ENCODE measurements around the gene SLC25A26.

The SLC25A26 gene

GRCh38 chr3:66227051-66227450, 6.2 kb downstream of the SLC25A26 start:
- Histone ChIP-seq H3K4me3 (ENCODE audit: low read length) (no peak overlapping the region), H3K4me1 (ENCODE audit: control insufficient read depth, insufficient read depth, low read length) (peaks cover 13% of the 10 kb centered on the region), H3K9me3 (ENCODE audit: control insufficient read depth, low read length) (no peaks in the 10 kb centered on the region), H3K27me3 (replicated peaks; ENCODE audit: control insufficient read depth, insufficient read depth, low read length) (no peaks in the 10 kb centered on the region), H3K36me3 (ENCODE audit: control insufficient read depth, insufficient read depth, low read length, severe bottlenecking) (peaks cover 5% of the 10 kb centered on the region), H3K9ac (ENCODE audit: low read length) (no peak overlapping the region)
- no peak for DNase-seq (ENCODE audit: low read depth)

- Histone ChIP-seq H3K4me3 (ENCODE audit: low read length) (no peak overlapping the region), H3K9ac (ENCODE audit: low read length) (no peak overlapping the region), H3K36me3 (ENCODE audit: control insufficient read depth, insufficient read depth, low read length, severe bottlenecking) (peaks cover 5% of the 10 kb centered on the region), H3K9me3 (ENCODE audit: control insufficient read depth, low read length) (no peaks in the 10 kb centered on the region), H3K4me1 (ENCODE audit: control insufficient read depth, insufficient read depth, low read length) (peaks cover 13% of the 10 kb centered on the region), H3K27me3 (replicated peaks; ENCODE audit: control insufficient read depth, insufficient read depth, low read length) (no peaks in the 10 kb centered on the region)
- DNase-seq (ENCODE audit: low read depth), result no peak
Measured at GRCh38 chr3:66227915-66228314, 7.1 kb downstream of the SLC25A26 start.

GRCh38 chr3:66228707-66229106, 7.9 kb downstream of the SLC25A26 start:
- no peaks in the 10 kb centered on the region for H3K27me3 ChIP-seq (replicated peaks; ENCODE audit: control insufficient read depth, insufficient read depth, low read length)
- H3K4me3 ChIP-seq (ENCODE audit: low read length), result no peak overlapping the region
- no peak overlapping the region for H3K9ac ChIP-seq (ENCODE audit: low read length)
- peaks cover 2% of the 10 kb centered on the region for H3K36me3 ChIP-seq (ENCODE audit: control insufficient read depth, insufficient read depth, low read length, severe bottlenecking)
- peak; percentile 9 for DNase-seq (ENCODE audit: low read depth)
- H3K4me1 ChIP-seq (ENCODE audit: control insufficient read depth, insufficient read depth, low read length), result peaks cover 13% of the 10 kb centered on the region
- H3K9me3 ChIP-seq (ENCODE audit: control insufficient read depth, low read length), result no peaks in the 10 kb centered on the region

- no peak for DNase-seq (ENCODE audit: low read depth)
- Histone ChIP-seq H3K36me3 (ENCODE audit: control insufficient read depth, insufficient read depth, low read length, severe bottlenecking) (no peaks in the 10 kb centered on the region), H3K9ac (ENCODE audit: low read length) (no peak overlapping the region), H3K4me1 (ENCODE audit: control insufficient read depth, insufficient read depth, low read length) (peaks cover 13% of the 10 kb centered on the region), H3K9me3 (ENCODE audit: control insufficient read depth, low read length) (peaks cover 3% of the 10 kb centered on the region), H3K27me3 (replicated peaks; ENCODE audit: control insufficient read depth, insufficient read depth, low read length) (no peaks in the 10 kb centered on the region), H3K4me3 (ENCODE audit: low read length) (no peak overlapping the region)
Measured at GRCh38 chr3:66229931-66230330, 9.1 kb downstream of the SLC25A26 start.

GRCh38 chr3:66233033-66233432, 12.2 kb downstream of the SLC25A26 start:
- Histone ChIP-seq H3K36me3 (ENCODE audit: control insufficient read depth, insufficient read depth, low read length, severe bottlenecking) (no peaks in the 10 kb centered on the region), H3K27me3 (replicated peaks; ENCODE audit: control insufficient read depth, insufficient read depth, low read length) (no peaks in the 10 kb centered on the region), H3K4me1 (ENCODE audit: control insufficient read depth, insufficient read depth, low read length) (peaks cover 13% of the 10 kb centered on the region), H3K9me3 (ENCODE audit: control insufficient read depth, low read length) (peaks cover 9% of the 10 kb centered on the region), H3K4me3 (ENCODE audit: low read length) (no peak overlapping the region), H3K9ac (ENCODE audit: low read length) (no peak overlapping the region)
- no peak for DNase-seq (ENCODE audit: low read depth)

GRCh38 chr3:66236281-66236680, 15.5 kb downstream of the SLC25A26 start:
- H3K4me3 ChIP-seq (ENCODE audit: low read length), result no peak overlapping the region
- no peaks in the 10 kb centered on the region for H3K4me1 ChIP-seq (ENCODE audit: control insufficient read depth, insufficient read depth, low read length)
- no peaks in the 10 kb centered on the region for H3K27me3 ChIP-seq (replicated peaks; ENCODE audit: control insufficient read depth, insufficient read depth, low read length)
- H3K36me3 ChIP-seq (ENCODE audit: control insufficient read depth, insufficient read depth, low read length, severe bottlenecking), result peaks cover 13% of the 10 kb centered on the region
- H3K9me3 ChIP-seq (ENCODE audit: control insufficient read depth, low read length), result peaks cover 22% of the 10 kb centered on the region
- peak; percentile 45 for DNase-seq (ENCODE audit: low read depth)
- H3K9ac ChIP-seq (ENCODE audit: low read length), result no peak overlapping the region

GRCh38 chr3:66237552-66237951, 16.8 kb downstream of the SLC25A26 start:
- Histone ChIP-seq H3K4me1 (ENCODE audit: control insufficient read depth, insufficient read depth, low read length) (no peaks in the 10 kb centered on the region), H3K4me3 (ENCODE audit: low read length) (no peak overlapping the region), H3K36me3 (ENCODE audit: control insufficient read depth, insufficient read depth, low read length, severe bottlenecking) (peaks cover 13% of the 10 kb centered on the region), H3K9me3 (ENCODE audit: control insufficient read depth, low read length) (peaks cover 22% of the 10 kb centered on the region), H3K27me3 (replicated peaks; ENCODE audit: control insufficient read depth, insufficient read depth, low read length) (no peaks in the 10 kb centered on the region), H3K9ac (ENCODE audit: low read length) (no peak overlapping the region)
- DNase-seq (ENCODE audit: low read depth), result no peak

GRCh38 chr3:66239513-66240123, 18.8 kb downstream of the SLC25A26 start:
- no peaks in the 10 kb centered on the region for H3K27me3 ChIP-seq (replicated peaks; ENCODE audit: control insufficient read depth, insufficient read depth, low read length)
- H3K9me3 ChIP-seq (ENCODE audit: control insufficient read depth, low read length), result peaks cover 19% of the 10 kb centered on the region
- no peak overlapping the region for H3K4me3 ChIP-seq (ENCODE audit: low read length)
- H3K4me1 ChIP-seq (ENCODE audit: control insufficient read depth, insufficient read depth, low read length), result no peaks in the 10 kb centered on the region
- H3K9ac ChIP-seq (ENCODE audit: low read length), result no peak overlapping the region
- H3K36me3 ChIP-seq (ENCODE audit: control insufficient read depth, insufficient read depth, low read length, severe bottlenecking), result peaks cover 27% of the 10 kb centered on the region
- DNase-seq (ENCODE audit: low read depth), result no peak

GRCh38 chr3:66241466-66241865, 20.7 kb downstream of the SLC25A26 start:
- no peak overlapping the region for H3K9ac ChIP-seq (ENCODE audit: low read length)
- peaks cover 31% of the 10 kb centered on the region for H3K36me3 ChIP-seq (ENCODE audit: control insufficient read depth, insufficient read depth, low read length, severe bottlenecking)
- no peaks in the 10 kb centered on the region for H3K27me3 ChIP-seq (replicated peaks; ENCODE audit: control insufficient read depth, insufficient read depth, low read length)
- no peak for DNase-seq (ENCODE audit: low read depth)
- H3K4me1 ChIP-seq (ENCODE audit: control insufficient read depth, insufficient read depth, low read length), result no peaks in the 10 kb centered on the region
- no peak overlapping the region for H3K4me3 ChIP-seq (ENCODE audit: low read length)
- peaks cover 14% of the 10 kb centered on the region for H3K9me3 ChIP-seq (ENCODE audit: control insufficient read depth, low read length)

GRCh38 chr3:66242788-66243464, 22.1 kb downstream of the SLC25A26 start:
- H3K27me3 ChIP-seq (replicated peaks; ENCODE audit: control insufficient read depth, insufficient read depth, low read length), result no peaks in the 10 kb centered on the region
- H3K9ac ChIP-seq (ENCODE audit: low read length), result no peak overlapping the region
- H3K4me1 ChIP-seq (ENCODE audit: control insufficient read depth, insufficient read depth, low read length), result no peaks in the 10 kb centered on the region
- H3K36me3 ChIP-seq (ENCODE audit: control insufficient read depth, insufficient read depth, low read length, severe bottlenecking), result peaks cover 31% of the 10 kb centered on the region
- no peak overlapping the region for H3K4me3 ChIP-seq (ENCODE audit: low read length)
- H3K9me3 ChIP-seq (ENCODE audit: control insufficient read depth, low read length), result peaks cover 14% of the 10 kb centered on the region
- no peak for DNase-seq (ENCODE audit: low read depth)

- H3K9ac ChIP-seq (ENCODE audit: low read length), result no peak overlapping the region
- H3K4me1 ChIP-seq (ENCODE audit: control insufficient read depth, insufficient read depth, low read length), result no peaks in the 10 kb centered on the region
- H3K27me3 ChIP-seq (replicated peaks; ENCODE audit: control insufficient read depth, insufficient read depth, low read length), result no peaks in the 10 kb centered on the region
Measured at GRCh38 chr3:66248641-66249040, 27.8 kb downstream of the SLC25A26 start.

More at GRCh38 chr3:66248641-66249040, 27.8 kb downstream of the SLC25A26 start:
- H3K9me3 ChIP-seq (ENCODE audit: control insufficient read depth, low read length), result no peaks in the 10 kb centered on the region
- no peak overlapping the region for H3K4me3 ChIP-seq (ENCODE audit: low read length)
- no peak for DNase-seq (ENCODE audit: low read depth)
- H3K36me3 ChIP-seq (ENCODE audit: control insufficient read depth, insufficient read depth, low read length, severe bottlenecking), result peaks cover 27% of the 10 kb centered on the region

Data from adipocyte (in vitro differentiated cells).